ENCODE results near the gene FMN2.
"Not testable (repeated sequence)": the region's sequence is repeated elsewhere in the genome, so short reads cannot be mapped to it uniquely, and the experiment has no call there.

FMN2 gene

GRCh38 chr1:240178366-240178765, 86.7 kb downstream of the FMN2 start:
- no peak for DNase-seq (ENCODE audit: low read depth)
- TF ChIP-seq, protein P1, sequence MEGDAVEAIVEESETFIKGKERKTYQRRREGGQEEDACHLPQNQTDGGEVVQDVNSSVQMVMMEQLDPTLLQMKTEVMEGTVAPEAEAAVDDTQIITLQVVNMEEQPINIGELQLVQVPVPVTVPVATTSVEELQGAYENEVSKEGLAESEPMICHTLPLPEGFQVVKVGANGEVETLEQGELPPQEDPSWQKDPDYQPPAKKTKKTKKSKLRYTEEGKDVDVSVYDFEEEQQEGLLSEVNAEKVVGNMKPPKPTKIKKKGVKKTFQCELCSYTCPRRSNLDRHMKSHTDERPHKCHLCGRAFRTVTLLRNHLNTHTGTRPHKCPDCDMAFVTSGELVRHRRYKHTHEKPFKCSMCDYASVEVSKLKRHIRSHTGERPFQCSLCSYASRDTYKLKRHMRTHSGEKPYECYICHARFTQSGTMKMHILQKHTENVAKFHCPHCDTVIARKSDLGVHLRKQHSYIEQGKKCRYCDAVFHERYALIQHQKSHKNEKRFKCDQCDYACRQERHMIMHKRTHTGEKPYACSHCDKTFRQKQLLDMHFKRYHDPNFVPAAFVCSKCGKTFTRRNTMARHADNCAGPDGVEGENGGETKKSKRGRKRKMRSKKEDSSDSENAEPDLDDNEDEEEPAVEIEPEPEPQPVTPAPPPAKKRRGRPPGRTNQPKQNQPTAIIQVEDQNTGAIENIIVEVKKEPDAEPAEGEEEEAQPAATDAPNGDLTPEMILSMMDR (conservative IDR thresholded peaks at IDR 0.05; ENCODE audit: control insufficient read depth, insufficient read depth, low read depth, low read length), result no peak
- no peak overlapping the region for H3K4me3 ChIP-seq (ENCODE audit: control insufficient read depth, low read depth, low read length)

GRCh38 chr1:240184682-240185081, 93.0 kb downstream of the FMN2 start:
- not testable (repeated sequence) for H3K4me3 ChIP-seq (ENCODE audit: control insufficient read depth, low read depth, low read length); DNase-seq (ENCODE audit: low read depth)

DNA sequence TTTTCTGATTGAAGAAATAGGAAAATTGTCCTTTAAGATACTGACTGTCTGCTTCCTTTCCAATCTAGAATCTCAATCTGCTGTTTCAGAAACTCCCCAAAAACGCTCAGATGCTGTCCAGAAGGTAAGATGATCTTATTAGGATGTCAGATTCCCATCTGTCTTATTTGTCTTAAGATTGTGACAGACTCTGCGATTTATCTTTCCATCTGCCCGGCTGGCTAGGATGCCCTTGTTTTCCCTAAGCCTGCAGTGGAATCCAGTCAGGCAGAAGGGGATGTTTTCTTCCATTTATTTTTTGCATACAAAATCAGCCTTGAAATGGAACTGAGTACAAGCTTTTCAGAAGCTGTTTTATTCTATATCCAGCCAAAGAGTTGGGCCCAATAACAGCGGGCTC, 96.5 kb downstream of the FMN2 start:
- TF ChIP-seq, protein P1 (conservative IDR thresholded peaks at IDR 0.05; ENCODE audit: control insufficient read depth, insufficient read depth, low read depth, low read length), result no peak
- no peak overlapping the region for H3K4me3 ChIP-seq (ENCODE audit: control insufficient read depth, low read depth, low read length)
- DNase-seq (ENCODE audit: low read depth), result no peak

GRCh38 chr1:240189386-240189989, 97.8 kb downstream of the FMN2 start:
- H3K4me3 ChIP-seq (ENCODE audit: control insufficient read depth, low read depth, low read length), result no peak overlapping the region
- TF ChIP-seq, protein P1 (conservative IDR thresholded peaks at IDR 0.05; ENCODE audit: control insufficient read depth, insufficient read depth, low read depth, low read length), result peak; percentile 85
- DNase-seq (ENCODE audit: low read depth), result peak; percentile 54

DNA sequence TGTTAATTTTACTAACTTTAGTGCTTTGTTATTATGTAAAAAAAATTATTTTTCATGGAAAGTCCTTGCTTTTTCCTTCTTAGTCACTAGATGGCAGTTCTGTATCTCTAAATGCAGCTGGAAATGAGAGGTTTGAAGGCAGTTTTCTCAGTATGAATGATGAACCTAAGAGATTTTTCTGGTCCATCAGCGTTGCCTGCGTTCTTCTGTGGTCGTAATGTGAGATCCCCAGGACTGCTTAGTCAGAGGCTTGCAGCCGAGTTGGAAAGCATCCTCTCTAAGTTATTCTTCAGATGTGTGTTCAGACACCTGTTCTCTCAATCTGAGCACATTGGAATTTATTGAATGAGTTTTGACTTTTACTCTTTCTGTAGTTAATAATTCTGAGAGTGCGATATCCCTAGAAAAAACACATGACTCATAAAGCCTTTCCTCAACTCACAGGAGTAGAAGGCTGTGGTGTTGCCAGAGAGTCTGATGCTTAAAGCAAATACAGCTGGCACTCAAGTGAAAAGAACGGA, 99.3 kb downstream of the FMN2 start:
- no peak overlapping the region for H3K4me3 ChIP-seq (ENCODE audit: control insufficient read depth, low read depth, low read length)
- TF ChIP-seq, protein P1 (conservative IDR thresholded peaks at IDR 0.05; ENCODE audit: control insufficient read depth, insufficient read depth, low read depth, low read length), result peak; percentile 79
- DNase-seq (ENCODE audit: low read depth), result peak; percentile 98

DNA sequence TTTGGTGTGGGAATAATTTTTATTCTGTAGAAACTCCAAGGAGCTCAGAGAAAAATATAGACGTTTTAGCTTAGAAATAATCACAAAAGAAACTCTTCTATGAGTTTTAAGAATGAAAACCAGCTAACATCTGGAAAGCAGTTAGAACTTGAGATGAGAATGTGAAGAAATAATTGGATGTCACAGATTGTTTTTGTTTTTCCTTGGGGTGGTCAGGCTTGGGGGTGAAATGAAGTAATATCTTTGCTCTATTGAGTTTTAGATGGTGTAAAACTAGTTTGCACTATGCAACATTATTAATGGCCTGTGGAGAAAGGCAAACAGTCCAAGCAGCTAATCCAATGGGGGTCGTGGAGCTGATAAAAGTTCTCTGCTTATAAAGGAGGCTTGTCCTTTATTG, 101.2 kb downstream of the FMN2 start:
- DNase-seq (ENCODE audit: low read depth), result no peak
- TF ChIP-seq, protein P1 (conservative IDR thresholded peaks at IDR 0.05; ENCODE audit: control insufficient read depth, insufficient read depth, low read depth, low read length), result no peak
- H3K4me3 ChIP-seq (ENCODE audit: control insufficient read depth, low read depth, low read length), result no peak overlapping the region

- peak; percentile 25 for DNase-seq (ENCODE audit: low read depth)
- no peak overlapping the region for H3K4me3 ChIP-seq (ENCODE audit: control insufficient read depth, low read depth, low read length)
- TF ChIP-seq, protein P1 (conservative IDR thresholded peaks at IDR 0.05; ENCODE audit: control insufficient read depth, insufficient read depth, low read depth, low read length), result no peak
These were observed 102.0 kb downstream of the FMN2 start for GRCh38 chr1:240193679-240194078.

Data from fibroblast of mammary gland (primary cell).